A172 (cell line): ENCODE data around the gene LHX4. TPM values are rescaled to one million over a fixed set of nuclear protein-coding genes. Genes with fewer than 3 reads are reported as not detected.

Experiments
- DNase-seq: peaks from one replicate; pipeline ENCODE4 v3.0.0-alpha.2; 2015; ENCODE audit warnings: low spot score
- total RNA-seq: library from RNA; depleted of rRNA; stranded (reverse); fragments of >200 nt; shearing (Covaris generic); gene quantifications from 2 replicates; pipeline ENCODE4 v1.2.3, GENCODE V29; 2014; rRNA removed

Gene LHX4
- 0.31 and 0.34 TPM in 2 replicates for total RNA-seq

GRCh38 chr1:180229483-180230415 is at the start of gene LHX4:
TSS of gene LHX4 (plus strand) at chr1:180230264. CDS start at chr1:180230530, 266 bp downstream.
- peak; percentile 39 for DNase-seq

DNA sequence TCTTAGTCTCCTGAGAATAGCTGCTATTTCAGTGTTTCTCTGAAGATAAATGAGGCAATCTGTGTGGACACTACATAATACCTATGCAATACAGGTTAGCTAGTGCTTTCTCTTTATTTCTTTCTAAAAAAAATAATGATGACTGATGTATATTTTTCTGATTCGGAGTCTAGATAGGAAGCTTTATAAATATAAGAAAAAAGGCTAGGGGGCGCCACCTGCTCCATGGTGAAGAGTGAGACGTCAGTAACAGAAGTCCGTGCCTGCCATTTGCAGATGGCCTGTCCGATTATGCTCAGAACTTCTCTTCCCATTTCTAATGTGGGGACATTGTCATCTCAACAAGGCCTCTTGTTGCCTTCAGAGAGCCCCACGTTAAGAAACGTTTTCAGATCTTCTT is 49.0 kb upstream of the LHX4 start:
- DNase-seq: peak; percentile 33

DNA sequence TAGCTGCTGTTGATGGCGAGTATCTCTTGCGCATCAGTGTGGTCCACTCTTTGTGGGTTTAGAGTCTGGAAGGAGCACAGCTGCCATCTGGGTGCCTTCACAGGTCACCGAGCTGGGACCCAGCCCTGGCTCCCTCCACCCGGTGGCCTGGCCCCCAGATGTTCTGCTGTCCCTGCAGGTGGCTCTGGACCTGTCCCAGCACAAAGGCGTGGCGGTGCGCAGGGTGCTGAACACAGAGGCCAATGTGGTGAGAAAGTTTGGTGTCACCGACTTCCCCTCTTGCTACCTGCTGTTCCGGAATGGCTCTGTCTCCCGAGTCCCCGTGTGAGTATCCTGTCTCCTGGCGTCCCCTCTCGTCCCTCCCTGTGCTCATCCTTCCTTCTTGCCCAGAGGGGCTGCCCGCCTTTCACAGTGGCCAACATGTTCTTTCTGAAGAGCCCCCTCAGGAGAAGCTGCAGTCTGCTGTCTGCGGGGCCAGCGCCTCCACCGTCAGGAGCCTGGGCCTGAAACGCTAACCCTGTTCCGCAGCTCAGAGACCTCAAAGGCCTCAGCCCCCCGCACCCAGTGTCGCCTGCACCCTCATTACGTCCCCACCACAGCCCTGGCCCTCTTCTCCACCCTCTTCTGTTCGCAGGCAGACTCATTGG is 47.9 kb upstream of the LHX4 start:
- no peak for DNase-seq

DNA sequence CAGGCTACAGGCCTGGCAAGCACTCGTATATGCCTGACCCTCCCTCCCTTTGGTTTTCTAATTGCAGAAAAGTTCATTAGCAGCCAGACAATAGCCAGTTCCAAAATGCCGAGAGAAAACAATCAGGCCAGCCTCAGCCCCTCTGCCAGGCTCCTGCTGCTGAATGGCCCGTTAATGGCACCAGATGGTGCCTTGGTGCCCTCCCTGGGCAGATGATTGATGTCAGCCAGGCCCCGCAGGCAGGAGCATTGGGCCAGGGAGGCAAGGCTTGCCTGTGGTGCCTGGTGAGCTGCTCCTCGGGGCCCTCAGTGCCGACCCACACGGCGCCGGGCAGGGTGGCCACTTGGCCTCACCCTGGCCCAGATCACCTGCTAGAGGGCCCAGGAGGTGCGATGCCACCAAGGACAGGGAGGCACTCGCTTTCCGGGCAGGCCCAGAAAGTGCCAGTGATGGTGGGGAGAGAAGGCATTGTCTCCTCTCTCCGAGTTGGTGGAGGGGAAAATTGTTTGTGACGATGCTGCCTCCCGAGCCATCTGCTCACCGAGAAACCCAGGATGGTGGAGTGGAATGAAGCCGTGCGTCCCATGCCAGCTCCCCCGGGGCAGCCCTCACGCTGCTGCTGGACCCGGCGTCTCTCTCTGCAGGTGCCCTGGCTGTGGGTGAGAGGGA is 47.3 kb upstream of the LHX4 start:
- DNase-seq: no peak

- no peak for DNase-seq
Observed at GRCh38 chr1:180183426-180183825, 46.6 kb upstream of the LHX4 start.

DNA sequence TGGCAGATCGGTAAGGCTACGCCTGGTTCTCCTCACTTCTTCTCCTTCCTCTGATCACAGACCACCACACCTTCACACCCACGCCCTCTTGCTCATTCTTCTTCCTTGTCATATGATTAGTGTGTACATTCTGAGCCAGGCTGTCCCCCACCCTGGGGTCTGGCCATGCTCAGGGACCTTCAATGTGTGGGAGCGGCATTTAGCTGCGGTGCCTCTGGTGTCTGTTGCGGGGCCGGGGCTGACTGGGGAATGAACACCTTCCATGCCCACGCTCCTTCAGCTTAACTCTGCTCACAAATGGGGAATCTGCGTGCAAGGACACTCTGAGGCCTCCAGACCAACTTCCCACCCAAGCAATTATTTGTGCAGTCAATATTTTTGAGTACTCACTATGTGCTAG is 46.0 kb upstream of the LHX4 start:
- DNase-seq: no peak

DNA sequence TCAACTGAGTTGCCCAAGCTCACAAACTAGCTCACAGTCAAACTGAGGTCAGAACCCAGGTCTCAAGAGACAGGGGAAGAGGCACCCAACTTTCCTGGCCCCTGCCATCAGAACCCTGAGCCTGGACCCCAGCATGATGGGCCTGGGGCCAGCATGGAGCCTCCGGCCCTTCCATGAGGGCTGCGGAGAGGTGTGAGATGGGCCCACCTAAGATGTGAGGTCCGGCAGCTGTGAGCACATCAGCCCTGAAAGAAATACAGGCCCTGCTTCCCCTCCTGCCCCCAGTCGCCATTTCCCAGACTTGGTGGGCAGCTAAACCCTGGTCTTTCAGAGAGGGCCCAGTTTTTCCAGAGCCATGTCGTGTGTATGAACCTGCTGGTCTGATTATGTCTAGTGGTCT is 44.8 kb upstream of the LHX4 start:
- DNase-seq: no peak

DNA sequence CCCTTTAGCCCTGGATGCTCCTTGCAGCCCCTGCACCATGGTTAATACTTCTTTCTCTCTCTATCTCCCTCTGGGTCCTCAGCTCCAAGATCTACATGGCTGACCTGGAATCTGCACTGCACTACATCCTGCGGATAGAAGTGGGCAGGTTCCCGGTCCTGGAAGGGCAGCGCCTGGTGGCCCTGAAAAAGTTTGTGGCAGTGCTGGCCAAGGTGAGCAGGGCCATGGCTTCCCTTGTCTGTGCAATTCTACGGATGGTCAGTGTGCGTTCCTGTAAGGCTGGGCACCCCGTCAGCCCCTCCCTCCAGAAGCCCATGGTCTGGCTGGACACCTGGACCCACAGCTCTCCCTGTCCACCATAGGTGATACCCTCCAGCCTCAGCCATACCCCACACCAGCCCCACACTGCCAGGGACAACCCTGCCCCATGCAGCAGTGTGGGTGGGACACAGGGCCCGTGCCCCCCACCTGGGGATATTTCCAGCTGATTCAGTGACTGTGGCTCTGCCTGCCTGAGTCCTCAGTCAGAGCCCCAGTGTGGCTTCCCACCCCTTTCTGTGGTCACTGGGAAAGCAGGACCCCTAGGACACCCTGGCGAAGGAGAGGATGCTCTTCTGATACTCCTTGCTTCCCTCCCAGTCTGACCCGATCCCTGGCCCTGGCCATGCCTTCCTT is 44.0 kb upstream of the LHX4 start:
- DNase-seq: no peak

DNA sequence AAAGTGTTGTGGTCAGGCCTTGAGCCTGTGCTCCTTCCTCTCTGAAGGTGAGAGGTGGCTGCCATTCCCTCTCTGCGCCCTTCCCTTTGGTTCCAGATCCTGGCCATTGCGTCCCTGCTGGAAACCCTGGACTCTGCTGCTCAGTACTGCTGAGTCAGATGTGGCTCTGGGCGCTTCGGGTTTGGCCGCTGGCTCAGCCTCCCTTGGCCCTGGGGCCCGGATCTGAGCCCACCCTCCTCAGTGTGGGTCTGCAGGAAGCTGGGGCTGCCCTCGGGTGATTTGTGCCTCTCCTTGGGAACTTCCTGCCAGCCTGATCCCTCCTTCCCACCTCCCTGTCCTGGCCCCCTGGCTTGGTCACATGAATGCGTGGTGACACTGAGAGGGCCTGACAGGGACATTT is 43.2 kb upstream of the LHX4 start:
- DNase-seq: no peak

GRCh38 chr1:180187626-180188025 is 42.4 kb upstream of the LHX4 start:
- no peak for DNase-seq

- peak; percentile 84 for DNase-seq
Observed at GRCh38 chr1:180188091-180188506, 42.0 kb upstream of the LHX4 start.

DNA sequence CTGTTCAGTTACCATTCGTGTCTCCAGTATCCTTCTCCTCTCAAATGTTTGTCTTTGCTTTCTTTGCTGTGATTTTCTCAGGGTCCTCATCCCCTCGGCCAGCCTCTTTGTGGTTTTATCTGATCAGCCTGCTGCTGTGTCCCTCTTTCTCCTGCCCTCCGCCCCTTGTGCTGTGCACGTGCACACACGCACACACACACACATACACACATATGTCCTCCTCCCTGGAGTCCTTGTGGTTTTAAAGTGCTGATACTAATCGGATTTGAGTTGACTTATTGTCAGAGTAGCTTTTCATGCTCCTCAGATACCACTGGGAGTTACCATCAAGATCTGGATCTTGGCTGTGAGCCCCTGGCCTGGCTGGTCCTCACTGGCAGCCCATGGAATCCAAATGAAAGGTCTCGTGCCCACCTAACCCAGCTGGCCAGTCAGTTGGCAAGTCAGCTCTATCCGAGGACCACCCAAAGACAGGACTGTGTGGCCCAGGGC is 41.3 kb upstream of the LHX4 start:
- no peak for DNase-seq

GRCh38 chr1:180190091-180190490 is 40.0 kb upstream of the LHX4 start:
- DNase-seq: no peak

DNA sequence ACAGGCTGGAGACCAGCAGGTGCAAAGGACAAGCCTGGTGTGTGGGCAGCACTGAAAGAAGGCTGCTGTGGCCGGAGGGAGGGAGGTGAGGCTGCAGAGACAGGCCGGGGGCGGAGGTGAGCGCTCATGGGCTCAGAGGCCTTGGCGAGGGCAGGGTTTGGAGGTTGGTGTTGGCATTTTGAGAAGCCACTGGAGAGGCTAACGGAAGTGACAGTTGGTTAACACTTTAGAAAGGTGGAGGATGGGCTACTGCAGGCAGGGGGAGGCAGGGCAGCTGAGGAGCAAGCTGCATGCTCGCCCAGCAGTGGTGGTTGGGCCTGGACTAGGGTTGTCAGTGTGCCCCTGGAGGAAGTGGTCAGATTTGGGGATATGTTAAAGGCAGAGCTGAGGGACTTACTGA is 37.9 kb upstream of the LHX4 start:
- no peak for DNase-seq

GRCh38 chr1:180193141-180194047 is 36.7 kb upstream of the LHX4 start:
- no peak for DNase-seq

- no peak for DNase-seq
Observed at GRCh38 chr1:180194048-180194425, 36.0 kb upstream of the LHX4 start.

GRCh38 chr1:180194546-180195207 is 35.4 kb upstream of the LHX4 start:
- DNase-seq: no peak

- no peak for DNase-seq
Observed at GRCh38 chr1:180195401-180195800, 34.7 kb upstream of the LHX4 start.

DNA sequence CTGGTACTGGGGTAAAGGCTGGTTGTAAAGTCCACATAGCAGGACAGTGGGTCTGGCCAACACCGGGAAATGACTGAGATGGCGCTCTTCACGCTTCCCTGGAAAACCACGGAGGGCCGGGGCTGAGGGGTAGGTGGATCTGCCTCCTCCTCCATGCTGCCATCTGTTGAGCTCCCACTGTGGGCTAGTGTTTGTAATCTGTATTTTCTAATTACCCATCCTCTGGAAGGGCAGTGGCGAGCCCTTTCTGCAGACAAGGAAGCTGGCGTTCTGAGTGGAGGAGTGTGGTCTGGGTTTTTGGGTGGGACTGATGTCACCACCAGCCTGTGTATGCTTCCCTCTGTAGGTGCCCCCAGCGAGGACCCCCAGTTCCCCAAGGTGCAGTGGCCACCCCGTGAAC is 34.1 kb upstream of the LHX4 start:
- no peak for DNase-seq

- DNase-seq: no peak
Observed at GRCh38 chr1:180196436-180197003, 33.5 kb upstream of the LHX4 start.
